ENCODE results near the gene PIEZO2.
"Not testable (repeated sequence)": the region's sequence is repeated elsewhere in the genome, so short reads cannot be mapped to it uniquely, and the experiment has no call there.

The PIEZO2 gene

GRCh38 chr18:10951631-10952544 lies 197.5 kb downstream of the PIEZO2 start:
- no peak for DNase-seq

DNA sequence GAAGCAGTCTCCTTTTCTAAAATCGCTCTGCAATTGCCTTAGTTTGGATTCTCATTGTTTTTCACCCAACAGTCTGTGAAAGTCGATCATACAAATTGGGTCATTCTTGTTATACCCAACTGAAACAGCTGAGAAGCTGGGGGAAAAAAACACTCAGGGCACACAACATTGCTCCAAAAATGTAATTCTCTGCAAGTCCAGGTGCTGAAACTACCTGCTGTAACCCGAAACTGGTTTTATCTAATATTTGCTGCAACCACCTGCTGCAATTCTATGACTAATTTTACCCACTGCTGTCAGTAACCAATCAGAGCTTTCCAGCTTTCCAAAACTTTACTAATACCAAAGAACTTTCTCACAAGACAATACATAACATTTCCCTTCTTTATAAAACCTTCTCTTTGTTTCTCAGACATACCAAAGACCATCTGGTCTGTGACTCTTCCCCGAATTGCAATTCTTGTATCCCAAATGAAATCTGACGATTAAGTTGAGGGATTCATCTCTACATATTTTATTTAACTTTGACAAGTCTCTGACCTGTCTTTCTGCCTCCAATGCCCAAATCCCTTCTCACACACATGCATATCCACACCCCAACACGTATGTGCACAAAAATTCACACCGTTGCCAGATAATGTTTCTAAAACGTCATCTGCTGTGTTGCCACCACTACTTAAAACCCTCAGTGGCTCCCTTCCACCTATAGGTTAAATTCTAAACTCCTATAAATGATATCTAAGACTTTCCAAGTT lies 198.3 kb downstream of the PIEZO2 start:
- no peak for DNase-seq

GRCh38 chr18:10950080-10950875 lies 199.1 kb downstream of the PIEZO2 start:
- no peak for DNase-seq

- DNase-seq = no peak
These were observed 199.7 kb downstream of the PIEZO2 start for GRCh38 chr18:10949655-10950054.

DNA sequence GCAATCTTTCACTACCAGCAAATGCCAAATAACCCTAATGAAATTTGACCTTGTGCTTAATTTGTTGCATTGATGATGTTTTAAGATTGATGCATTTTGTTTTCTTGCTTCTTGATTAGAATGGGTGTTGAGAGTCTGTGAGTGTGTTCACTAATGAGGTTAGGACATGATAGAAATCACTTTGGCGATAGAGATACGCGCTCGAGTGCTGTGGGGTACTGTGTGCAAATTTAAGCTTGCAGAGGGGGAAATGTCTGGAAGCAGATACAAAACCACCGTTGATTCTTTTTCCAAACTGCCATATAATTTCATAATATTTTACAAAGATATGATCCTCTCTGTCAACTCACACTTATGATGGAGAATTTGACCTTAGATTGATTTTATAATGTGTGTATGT lies 200.9 kb downstream of the PIEZO2 start:
- DNase-seq = no peak

DNA sequence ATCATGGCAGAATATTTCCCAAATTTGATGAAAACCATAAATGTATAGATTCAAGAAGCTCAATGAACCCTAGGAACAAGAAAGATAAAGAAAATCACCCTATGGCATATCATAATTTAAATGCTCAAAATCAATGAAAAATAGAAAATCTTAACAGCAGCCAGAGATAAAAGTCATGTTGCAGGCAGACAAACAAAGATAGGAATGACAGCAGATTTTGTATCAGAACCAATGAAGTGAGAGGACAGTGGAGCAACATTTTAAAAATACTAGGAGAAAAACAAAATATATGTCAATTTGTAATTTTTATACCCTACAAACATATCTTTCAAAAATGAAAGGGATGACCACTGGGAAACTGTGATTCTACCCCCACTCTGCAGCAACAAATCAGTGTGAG lies 203.3 kb downstream of the PIEZO2 start:
- DNase-seq = no peak

GRCh38 chr18:10942998-10943397 lies 206.4 kb downstream of the PIEZO2 start:
- DNase-seq = no peak

DNA sequence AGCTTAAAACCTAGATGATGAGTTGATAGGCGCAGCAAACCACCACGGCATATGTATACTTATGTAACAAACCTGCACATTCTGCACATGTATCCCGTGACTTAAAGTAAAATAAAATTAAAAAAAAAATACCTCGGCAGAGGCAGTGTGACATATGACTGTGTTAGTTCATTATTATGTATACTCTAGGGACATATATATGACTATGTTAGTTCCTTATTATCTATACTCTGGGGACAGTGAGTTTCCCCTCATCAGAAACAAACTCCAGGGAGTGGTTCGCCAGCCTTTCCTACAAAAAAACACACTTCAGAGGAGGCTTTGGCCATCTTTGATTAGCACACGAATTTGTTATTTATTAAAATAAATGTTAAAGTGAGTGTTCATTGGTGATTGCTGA lies 209.5 kb downstream of the PIEZO2 start:
- DNase-seq = no peak

DNA sequence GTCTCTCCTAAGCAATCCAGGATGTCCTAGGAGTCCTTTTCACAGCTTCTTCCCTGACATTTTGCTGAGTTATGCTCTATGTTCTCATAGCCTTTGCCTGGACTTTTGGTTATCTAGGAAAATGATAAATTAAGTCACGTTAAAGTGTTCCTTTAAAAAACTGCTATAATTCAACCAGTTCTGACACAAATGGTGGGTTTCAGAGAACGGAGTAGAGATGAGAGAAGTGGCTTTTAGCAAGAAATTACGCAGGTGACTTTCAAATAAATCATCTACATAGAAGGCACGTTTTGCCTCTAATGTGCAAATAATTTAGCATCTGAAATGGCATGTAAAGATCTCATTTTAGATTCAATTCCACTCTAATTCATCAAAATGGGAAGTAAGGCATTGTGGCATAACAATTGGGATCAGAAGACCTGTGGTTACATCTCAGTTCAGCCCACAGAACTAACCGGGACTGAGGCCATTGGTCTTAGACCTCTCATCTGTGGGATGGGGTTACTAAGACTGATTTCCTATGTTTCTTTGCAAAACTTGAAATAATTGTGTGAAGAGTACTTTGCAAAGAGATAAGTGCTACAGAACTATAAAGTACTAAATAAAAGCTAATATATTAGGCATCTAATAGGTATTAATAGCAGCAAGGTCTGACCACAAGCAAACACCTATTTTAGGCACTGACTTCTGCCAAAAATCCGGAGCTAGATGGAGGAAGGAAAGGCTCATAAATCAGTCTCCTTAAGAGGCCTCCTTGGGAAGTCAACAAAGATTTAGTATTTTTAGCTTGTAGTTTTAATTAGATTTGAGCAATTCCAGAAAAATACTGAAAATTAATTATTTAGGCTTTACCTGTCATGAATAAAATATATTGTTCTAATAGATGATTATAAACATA lies 211.4 kb downstream of the PIEZO2 start:
- no peak for DNase-seq

- no peak for DNase-seq
These were observed 213.0 kb downstream of the PIEZO2 start for GRCh38 chr18:10936176-10937053.

DNA sequence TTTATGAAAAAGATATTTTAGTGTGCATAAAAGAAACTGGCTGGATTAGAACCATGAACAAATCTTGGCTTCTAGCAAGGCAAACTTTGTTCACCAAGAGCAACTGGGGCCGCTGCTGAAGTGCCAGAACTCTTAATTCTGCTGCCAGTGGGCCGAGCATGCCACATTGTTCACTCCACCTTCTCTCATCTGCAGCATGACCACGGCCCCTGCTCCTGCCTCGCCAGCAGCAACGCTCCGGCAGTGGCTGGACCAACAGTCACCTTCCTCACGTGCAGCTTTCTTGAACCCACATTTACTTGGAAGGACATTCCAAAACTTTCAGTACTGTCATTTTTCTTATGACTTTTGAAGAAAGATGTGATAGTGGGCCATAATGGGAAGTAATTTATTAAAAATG lies 213.8 kb downstream of the PIEZO2 start:
- DNase-seq = no peak

GRCh38 chr18:10933648-10934047 lies 215.7 kb downstream of the PIEZO2 start:
- not testable (repeated sequence) for DNase-seq

GRCh38 chr18:10930076-10930475 lies 219.3 kb downstream of the PIEZO2 start:
- no peak for DNase-seq

GRCh38 chr18:10928772-10929373 lies 220.5 kb downstream of the PIEZO2 start:
- no peak for DNase-seq

DNA sequence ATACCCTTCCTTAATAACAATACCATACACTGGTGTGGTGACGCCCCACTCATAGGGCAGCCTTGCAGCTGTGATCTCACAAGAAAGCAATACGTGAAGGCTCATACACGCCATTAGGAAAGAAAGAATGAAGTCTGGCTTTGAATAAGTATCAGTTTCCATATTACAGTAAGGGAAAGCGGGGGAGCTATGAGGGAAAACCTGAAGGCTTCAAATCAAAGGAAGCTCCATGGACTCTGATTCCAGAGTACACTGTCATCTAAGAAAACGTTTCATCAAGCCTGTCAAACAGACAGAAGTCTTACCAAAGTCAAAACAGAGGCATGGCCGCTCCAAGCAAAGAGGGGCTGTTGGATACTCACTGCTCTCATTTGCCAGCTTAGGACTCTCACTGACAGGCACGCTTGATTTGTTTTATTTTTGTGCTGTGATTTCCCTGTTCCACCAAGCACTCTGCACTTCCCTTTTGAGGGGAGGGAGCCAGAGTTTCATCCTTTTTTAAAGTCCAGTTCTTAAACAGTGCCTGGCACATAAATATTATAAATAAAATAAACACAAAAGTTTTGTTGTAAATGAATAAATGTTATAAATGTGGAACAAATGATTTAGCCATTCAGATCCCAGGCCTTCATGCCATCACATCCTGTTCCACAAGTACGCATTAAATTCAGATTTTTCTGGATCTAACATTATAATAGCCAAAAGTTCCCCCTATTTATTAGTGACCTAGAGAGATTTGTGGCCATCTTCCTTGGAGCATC lies 221.2 kb downstream of the PIEZO2 start:
- DNase-seq = no peak

DNA sequence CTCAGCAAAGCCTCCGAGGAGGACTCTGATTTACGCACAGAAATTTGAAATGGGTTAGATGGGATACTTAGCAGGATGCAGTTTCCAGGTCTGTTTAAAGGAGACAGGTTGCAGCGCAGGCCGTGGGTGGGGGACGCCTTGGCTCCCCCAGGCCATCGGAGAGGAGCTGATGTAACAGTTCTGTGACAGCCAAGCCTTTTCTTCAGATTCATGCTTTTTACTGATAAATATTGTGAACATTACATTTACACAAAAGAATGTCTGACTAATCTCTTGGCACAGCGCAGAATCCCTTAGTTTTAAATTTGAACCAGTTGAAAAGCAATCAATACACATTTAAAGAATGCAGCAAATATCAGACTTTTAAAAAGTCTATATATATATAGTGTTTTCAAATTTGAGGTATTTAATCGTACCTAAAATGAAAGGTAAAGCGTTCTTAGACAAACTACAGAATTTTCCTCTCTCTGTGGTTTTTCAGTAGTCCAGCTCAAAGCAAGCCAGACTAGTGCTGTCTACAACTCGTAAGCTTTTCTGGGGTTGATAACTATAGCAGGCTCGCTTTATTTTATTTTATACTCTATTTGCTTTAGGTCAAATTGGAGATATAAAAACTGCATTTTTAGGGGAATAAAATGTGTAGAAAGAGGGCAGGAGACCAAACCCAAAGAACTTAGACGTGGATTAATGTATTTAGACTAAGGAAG lies 221.9 kb downstream of the PIEZO2 start:
- DNase-seq = no peak

DNA sequence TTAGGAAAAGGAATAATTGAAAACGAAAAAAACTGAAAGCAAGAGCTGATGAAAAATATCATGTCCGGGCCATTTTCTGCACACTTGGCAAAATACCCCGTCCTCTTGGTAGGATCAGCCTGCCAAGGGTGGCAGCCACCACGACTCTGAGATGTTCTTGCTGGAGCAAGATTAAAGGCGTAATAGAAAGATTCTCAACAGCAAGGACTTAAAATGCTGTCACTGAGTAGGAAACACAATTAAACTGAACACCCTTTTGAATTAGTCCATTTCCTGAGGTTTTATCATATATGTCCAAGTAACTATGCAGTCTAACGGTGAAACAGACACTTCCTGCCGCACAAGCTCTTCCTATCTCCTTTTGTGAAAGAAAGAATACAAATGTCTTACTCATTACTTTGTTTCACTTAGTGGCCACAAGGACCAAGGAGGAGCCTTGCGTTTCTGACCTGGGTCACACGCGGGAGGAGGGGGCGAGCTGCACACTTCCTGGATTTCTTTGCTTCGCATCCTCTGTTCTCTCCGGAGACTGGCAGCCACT lies 222.7 kb downstream of the PIEZO2 start:
- DNase-seq = no peak

- DNase-seq = no peak
These were observed 225.1 kb downstream of the PIEZO2 start for GRCh38 chr18:10924290-10924689.

DNA sequence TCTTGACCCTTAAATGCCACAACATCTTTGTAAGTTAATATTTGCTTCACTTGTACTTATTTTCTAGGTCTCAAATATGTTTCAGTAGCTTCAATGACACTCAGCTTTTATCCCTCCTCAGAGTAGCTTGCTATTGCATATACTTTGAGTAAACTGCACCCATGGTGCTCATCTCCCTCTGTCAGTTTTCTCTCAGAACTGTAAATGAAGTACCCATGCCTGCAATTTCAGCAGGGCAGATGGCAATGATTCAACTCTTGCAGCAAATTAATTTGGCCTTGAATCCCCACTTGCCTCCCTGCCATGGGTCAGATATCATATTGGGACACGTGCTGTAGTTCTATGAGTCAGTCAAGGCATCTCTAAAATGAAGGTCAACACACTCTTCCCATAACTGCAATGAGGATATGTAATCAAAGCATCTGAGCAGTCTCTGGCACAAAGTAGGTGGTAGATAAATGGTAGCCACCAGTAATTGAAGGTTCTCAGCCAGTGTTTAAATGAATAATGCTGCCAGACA lies 225.8 kb downstream of the PIEZO2 start:
- DNase-seq = no peak

Data from stimulated activated CD8-positive, alpha-beta memory T cell treated with anti-CD3 and anti-CD28 coated beads, Interleukin-4, amount 100 ng/mL, for 48 hours (primary cell).